ENCODE measurements around the gene HAGH. TPM values are rescaled to one million over a fixed set of nuclear protein-coding genes. Genes with fewer than 3 reads are reported as not detected.

HAGH gene
- total RNA-seq, 1 donor from 2014 or later = 69.1 TPM

GRCh38 chr16:1791256-1791942 is 35.2 kb downstream of the HAGH start:
- no peaks in the 10 kb centered on the region for H3K27me3 ChIP-seq (ENCODE audit: low read depth)
- no peak overlapping the region for H3K27ac ChIP-seq
- no peak for ATAC-seq
- TF ChIP-seq CTCF (IDR thresholded peaks at IDR 0.05) = no peak
- H3K36me3 ChIP-seq = peaks cover 37% of the 10 kb centered on the region
- no peak overlapping the region for H3K4me3 ChIP-seq
- no peaks in the 10 kb centered on the region for H3K4me1 ChIP-seq
- H3K9me3 ChIP-seq = no peaks in the 10 kb centered on the region
- intact Hi-C loops (cut with DNase I) = no loop called here
- peak; percentile 40 for DNase-seq

GRCh38 chr16:1790611-1791255 is 35.9 kb downstream of the HAGH start:
- H3K4me3 ChIP-seq = no peak overlapping the region
- H3K27me3 ChIP-seq (ENCODE audit: low read depth) = no peaks in the 10 kb centered on the region
- no peaks in the 10 kb centered on the region for H3K4me1 ChIP-seq
- no peak for ATAC-seq
- no peak for TF ChIP-seq CTCF (IDR thresholded peaks at IDR 0.05)
- H3K36me3 ChIP-seq = peaks cover 44% of the 10 kb centered on the region
- H3K9me3 ChIP-seq = no peaks in the 10 kb centered on the region
- intact Hi-C loops (cut with DNase I) = no loop called here
- no peak overlapping the region for H3K27ac ChIP-seq
- no peak for DNase-seq

- peaks cover 45% of the 10 kb centered on the region for H3K36me3 ChIP-seq
- no peak overlapping the region for H3K4me3 ChIP-seq
- intact Hi-C loops (cut with DNase I) = no loop called here
- H3K27me3 ChIP-seq (ENCODE audit: low read depth) = no peaks in the 10 kb centered on the region
- ATAC-seq (no peak), DNase-seq (no peak)
- no peak for TF ChIP-seq CTCF (IDR thresholded peaks at IDR 0.05)
- peaks cover 3% of the 10 kb centered on the region for H3K4me1 ChIP-seq
- no peaks in the 10 kb centered on the region for H3K9me3 ChIP-seq
- no peak overlapping the region for H3K27ac ChIP-seq
Observed at GRCh38 chr16:1790261-1790610, 36.4 kb downstream of the HAGH start.

GRCh38 chr16:1789643-1790045 is 37.0 kb downstream of the HAGH start:
- no peaks in the 10 kb centered on the region for H3K27me3 ChIP-seq (ENCODE audit: low read depth)
- ATAC-seq = no peak
- DNase-seq = no peak
- H3K36me3 ChIP-seq = peaks cover 45% of the 10 kb centered on the region
- H3K9me3 ChIP-seq = no peaks in the 10 kb centered on the region
- no peak overlapping the region for H3K27ac ChIP-seq
- intact Hi-C loops (cut with DNase I) = no loop called here
- H3K4me3 ChIP-seq = no peak overlapping the region
- TF ChIP-seq CTCF (IDR thresholded peaks at IDR 0.05) = no peak
- H3K4me1 ChIP-seq = peaks cover 9% of the 10 kb centered on the region

- H3K4me3 ChIP-seq = no peak overlapping the region
- DNase-seq (peak; percentile 43), ATAC-seq (no peak)
- peaks cover 18% of the 10 kb centered on the region for H3K4me1 ChIP-seq
- no peak overlapping the region for H3K27ac ChIP-seq
- H3K36me3 ChIP-seq = peaks cover 45% of the 10 kb centered on the region
- no peak for TF ChIP-seq CTCF (IDR thresholded peaks at IDR 0.05)
- no peaks in the 10 kb centered on the region for H3K27me3 ChIP-seq (ENCODE audit: low read depth)
- H3K9me3 ChIP-seq = no peaks in the 10 kb centered on the region
- intact Hi-C loops (cut with DNase I) = no loop called here
Observed at GRCh38 chr16:1788708-1789100, 37.9 kb downstream of the HAGH start.
